Prostate gland (tissue), 2 donors: Measurements from ENCODE around the gene ASH1L.

ENCODE experiments used
- CTCF ChIP-seq, 4 experiments: fragments of 200-600 bp in 2 of 4; fragments of 450-650 bp in 2 of 4; sonication (generic) in 2 of 4; IDR thresholded peaks; 1 replicate in 3 of 4; 2 replicates in 1 of 4; pipeline ENCODE4 v1.5.1; 2016 to 2019; ENCODE audit warnings: antibody characterized with exemption in 4 of 4, mild to moderate bottlenecking in 2 of 4, moderate library complexity in 2 of 4
- POLR2AphosphoS5 ChIP-seq: sonication (generic); formaldehyde crosslinking; IDR thresholded peaks from one replicate; pipeline ENCODE4 v1.6.1; 2017; ENCODE audit warnings: antibody characterized with exemption

- TF ChIP-seq CTCF (IDR thresholded peaks at IDR 0.05) (no peak), POLR2AphosphoS5 (no peak)
Measured at GRCh38 chr1:155553349-155553748, 9.3 kb downstream of the ASH1L start.
